ENCODE data around the gene LLPH.

The LLPH gene

DNA sequence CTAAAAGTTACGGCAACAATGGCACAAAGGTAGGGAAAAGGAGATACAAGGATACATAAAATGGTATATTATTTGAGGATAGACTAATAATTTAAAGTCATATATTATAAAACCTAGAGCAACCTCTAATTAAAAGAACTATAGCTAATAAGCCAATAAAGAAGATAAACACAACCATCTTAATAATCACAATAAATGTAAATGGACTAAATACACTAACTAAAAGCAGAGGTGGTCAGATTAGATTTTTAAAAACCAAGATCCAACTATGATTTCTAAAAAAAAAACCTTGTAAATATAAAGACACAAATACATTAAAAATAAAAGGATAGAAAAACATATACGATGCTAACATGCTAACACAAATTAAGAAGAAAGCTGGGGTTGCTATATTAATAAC, 10.7 kb upstream of the LLPH start:
- no peak for DNase-seq

DNA sequence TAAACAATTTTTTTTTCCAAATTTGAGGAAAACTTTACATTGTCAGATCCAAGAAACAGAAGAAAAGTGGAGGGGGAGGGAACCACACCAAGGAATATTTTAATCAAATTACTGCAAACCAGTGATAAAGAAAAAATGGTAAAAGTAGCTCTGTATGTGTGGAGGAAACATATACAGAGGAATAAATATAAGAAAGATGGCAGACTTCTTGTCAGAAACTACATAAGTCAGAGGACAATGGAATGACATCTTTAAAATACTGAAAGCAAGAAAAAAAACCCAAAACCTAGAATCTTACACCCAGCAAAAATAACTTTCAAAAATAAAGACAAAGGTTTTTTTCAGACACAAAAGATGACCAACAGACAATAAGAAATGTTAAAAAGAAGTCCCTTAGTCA, 10.2 kb upstream of the LLPH start:
- DNase-seq = no peak

DNA sequence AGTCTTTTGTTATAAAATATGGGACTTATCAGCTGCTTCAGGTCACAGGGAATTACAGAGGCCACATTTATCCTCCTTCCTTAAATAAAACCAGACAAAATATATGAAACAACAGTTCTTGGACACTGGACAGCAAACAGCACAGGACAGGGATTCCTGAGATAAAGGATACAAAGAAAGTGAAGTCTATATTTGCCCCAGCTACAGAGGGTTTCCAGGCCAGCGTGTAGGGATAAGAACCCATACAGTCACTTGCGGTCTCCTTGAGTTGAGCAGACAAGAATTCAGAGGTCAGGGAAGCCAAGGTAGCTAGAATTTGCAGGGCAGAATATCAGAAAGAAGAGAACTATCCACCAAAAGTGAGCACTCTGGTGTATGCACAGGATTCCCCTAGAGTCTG, 8.8 kb upstream of the LLPH start:
- no peak for DNase-seq

DNA sequence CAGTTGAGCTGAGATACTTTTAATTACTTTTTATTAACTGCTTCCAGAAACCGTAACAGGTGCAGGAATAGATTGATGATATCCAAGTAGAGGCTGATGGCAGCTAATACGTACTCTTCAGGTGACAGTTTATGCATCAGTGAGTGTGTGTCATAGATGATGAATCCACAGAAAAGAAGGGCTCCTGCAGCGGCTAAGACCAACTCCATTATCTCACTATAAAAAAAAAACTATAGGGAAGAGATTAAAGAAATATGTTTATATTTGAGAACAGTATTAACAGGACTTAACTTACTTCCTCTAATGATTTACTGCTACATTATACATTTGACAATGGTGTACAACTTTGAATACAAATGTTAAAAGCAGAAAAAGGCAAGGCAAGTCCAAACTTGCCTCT, 7.4 kb upstream of the LLPH start:
- DNase-seq = no peak

DNA sequence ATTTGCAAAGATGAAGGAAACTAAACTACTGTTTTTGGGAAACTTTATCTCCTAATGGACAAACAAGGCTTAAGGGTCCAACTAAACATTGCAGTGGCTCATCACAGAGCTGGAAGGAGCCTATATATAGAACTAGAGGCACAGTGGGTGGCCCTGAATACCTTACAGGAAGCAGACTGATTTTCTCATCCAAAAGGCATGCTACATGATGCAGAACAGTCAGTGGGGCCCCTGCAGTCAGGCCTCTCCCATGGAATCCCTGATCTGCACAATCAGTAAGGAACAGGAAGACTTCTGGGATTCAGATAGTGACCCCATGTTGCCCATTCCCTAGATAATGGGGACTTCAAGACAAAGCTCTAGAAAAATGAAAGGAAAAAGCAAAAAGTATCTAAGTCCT, 1.9 kb upstream of the LLPH start:
- DNase-seq = no peak

DNA sequence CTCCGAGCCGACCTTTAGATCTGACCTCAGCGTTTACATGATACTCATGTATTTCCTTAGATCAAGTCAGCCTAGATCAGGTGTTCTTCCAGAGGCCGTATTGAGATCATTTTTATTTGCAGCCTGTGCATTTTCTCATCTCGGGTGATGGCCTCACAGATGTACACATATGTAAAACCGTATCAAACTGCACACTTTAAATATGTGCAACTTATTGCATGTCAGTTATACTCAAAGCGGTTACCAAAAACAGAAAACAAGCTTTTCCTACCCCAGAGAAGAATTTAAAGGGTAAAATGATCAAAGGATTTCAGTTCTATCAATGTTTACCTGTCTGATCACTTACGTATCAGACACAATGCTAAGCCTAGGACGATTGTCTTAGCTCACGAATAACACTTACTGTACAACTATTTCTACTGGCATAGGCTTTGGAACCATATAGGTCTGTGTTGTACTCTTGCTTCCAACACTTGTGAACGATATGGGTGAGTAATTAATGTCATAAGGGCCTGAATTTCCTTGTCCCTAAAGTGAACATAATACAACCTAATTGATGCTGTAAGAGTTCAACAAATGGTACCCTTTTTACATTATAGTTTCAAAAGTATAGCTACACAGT, 628 bp upstream of the LLPH start:
- DNase-seq = no peak

DNA sequence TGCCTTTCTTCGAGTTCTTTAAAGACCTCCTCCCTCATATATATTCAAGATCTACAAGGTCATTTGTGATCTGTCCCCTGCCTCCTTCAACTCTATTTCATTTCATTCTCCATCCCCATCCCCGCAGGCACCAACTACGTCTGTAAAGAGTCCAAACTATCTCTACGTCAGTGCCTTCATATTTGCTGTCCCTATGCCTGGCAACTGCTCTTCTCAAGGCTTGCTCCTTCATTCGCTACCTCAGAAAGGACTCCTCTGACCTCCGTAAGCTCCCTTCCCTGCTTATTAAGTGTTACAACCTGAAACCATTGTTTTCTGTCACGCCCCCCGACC, 650 bp downstream of the LLPH start:
- no peak for DNase-seq

DNA sequence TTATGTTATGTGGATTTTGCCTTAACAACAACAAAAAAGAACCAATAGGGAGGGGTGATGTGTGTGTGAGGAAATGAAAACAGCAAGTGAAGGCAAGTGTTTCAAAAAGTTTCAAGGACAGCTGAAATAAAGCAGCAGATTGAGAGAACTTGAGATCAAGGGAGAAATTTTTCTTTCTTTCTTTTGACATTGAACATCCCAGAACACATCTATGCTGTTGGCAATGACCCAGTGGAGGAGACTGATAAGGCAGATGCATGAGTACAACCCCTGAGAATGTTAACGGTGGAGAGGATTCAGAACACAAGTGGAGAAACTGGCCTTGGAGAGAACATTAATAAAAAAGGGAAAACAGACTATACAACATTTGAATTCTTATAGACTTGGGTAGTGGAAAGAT, 2.9 kb downstream of the LLPH start:
- no peak for DNase-seq

DNA sequence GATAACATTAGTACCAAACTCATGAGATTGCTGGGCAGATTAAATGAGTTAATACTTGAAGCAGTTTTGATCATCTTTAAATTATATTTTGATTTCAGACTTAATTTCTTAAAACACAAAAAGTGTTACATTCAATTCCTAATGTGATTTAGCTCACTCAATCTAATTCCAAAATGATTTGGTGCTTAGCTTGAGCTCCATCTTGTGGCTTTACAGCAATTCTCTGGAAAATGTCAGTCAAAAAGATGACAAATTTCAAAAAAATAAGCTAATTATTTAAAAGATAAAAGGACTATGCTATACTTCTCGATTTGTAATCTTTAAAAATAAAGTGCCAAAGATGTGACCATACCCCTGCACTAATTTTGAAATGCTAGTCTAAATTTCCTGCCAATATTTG, 10.1 kb downstream of the LLPH start:
- DNase-seq = no peak

DNA sequence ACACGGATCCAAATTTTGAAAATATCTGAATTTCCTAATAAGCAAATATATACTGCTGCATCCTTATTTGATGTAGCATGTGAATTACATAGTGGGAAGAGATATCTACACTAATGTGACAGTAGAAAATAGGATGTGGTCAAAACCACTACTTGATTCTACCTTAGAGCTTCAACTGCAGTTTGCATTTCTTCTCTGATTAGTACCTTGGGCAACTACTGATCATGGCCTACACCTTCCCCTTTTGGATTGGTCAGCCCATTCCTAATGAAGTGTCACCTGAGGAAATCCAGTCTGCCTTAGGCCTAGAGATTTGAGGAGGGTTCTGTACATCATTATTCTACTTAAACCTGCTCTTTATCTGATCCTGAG, 10.7 kb downstream of the LLPH start:
- DNase-seq = no peak

DNA sequence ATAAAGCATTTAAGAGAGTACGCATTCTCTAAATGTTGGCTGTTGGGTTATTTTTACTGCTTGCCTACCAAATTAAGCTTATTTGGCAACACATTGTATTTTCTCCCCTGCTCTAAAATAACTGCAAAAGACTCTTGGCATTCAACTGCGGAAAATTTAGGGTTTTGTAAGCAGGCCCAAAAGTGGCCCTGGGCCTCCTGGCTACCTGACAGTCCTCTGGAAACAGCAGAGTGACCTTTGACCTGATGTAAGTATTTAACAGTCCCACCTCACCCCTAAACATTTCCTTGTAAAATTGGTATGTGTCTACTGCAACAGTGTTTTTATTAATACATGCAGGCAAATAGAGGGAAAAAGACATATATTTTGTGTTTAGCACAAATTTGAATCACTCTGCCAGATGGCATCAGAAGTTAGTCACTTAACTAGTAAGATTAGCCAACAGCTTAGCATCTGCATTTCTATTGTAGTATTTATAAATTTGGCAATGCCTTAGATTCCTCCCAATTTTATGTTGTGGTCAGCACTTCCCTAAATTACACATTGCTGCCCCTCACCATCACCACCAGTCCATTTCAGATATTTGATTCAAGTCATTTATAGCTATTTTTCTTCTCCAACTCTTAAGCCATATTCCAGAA, 11.2 kb downstream of the LLPH start:
- no peak for DNase-seq

DNA sequence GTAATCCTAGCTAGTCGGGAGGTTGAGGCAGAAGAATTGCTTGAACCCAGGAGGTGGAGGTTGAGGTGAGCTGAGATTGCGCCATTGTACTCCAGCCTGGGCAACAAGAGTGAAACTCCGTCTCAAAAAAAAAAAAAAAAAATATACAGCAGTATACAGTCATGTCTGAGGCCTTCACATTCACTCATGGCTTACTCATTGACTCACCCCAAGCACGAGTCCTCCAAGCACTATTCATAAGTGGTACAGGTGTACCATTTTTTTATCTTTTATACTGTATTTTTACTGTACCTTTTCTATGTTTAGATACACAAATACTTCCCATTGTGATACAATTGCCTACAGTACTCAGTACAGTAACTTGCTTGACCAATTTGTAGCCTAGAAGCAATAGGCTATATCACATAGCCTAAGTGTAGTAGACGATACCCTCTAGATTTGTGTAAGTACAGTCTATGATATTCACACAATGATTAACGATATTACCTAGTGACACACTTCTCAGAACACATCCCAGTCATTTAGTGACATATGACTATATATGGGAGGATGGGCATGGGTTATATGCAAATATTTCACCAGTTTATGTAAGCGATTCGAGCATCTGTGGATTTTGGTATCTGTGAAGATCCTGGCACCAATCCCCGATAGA, 12.2 kb downstream of the LLPH start:
- no peak for DNase-seq

DNA sequence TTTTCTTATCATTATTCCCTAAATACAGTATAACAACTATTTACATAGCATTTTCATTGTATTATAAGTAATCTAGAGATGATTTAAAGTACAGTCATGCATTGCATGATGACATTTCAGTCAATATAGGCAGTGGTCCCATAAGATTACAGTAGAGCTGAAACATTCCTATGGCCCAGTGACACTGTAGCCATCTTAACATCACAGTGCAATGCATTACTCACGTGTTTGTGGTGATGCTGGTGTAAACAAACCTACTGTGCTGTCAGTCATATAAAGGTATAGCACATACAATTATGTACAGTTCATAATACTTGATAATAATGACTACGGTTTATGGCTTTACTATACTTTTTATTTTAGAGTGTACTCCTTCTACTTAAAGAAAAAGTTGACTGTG, 13.3 kb downstream of the LLPH start:
- DNase-seq = no peak

DNA sequence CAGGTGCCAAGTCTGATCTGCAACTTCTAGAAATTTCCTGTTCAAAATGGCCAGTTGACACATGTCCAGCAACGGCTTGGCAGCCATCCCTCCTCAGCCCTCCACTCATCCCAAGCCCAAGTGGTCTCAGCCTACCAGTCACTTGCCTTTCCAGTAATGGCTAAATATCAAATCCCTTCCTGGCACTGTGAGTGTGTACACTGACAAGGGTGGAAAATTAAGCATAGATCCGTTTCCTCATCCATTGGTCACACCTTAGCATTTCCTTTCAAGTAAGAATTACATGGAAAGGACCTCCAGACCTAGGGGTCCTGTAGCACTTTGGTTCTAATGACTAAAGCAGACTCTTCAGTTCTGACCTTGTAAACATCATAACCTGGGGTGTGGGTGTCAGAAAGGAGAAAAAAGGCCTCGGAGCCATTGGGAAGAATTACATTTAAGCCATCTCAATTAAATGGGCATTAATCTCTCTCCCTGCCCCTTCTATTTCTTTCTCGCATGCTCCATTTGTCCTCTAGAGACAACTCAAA, 15.4 kb downstream of the LLPH start:
- no peak for DNase-seq

DNA sequence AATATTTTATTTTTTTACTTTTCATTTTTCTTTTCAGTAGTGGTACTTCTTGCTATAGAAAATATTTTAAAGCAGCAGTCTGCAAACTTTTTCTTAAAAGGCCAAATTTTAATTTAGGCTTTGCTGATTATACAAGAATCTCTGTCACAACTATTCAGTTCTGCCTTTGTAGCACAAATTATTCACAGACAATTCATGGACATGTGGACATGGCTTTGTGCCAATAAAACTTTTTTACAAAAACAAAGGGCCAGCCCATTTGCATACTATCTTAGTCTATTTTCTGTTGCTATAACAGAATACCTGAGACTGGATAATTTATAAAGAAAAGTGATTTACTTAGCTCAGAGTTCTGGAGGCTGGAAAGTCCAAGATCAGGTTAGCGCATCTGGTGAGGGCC, 17.1 kb downstream of the LLPH start:
- no peak for DNase-seq

DNA sequence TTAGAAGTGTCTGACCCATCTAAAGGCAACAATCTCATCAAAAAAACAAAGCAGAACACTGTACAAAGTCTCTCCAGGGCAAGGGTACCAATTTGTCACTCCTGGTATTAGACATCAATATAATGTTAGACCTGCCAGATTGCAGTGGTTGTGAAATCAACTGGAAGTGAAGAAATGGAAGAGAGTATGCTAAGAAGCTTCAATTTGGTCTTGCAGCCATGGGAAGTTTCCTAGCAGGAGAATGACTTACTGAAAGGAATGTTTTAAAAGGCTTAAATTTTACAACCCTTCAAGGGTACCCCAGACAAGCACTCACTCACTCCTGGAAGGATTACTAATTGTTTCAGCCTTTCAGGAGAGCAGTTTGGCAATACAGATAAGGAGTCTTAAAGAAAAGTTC, 18.9 kb downstream of the LLPH start:
- DNase-seq = no peak

DNA sequence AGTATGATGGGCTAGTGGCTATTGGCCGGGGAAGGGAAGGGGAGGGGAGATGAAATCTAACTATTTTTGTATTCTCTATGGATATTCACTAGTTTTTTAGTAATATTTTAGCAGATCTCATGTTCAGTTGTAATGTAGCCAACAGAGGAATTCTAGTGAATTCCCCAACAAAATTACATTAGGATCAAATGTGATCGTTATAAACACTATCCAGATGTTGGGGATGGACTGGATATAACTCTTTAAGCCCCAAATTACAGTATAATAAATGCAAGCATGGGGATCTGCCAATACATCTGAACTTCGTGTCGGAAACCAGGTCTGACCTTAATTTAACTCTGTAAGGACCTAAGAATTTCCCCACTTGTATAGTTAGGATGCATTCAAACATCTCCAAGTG, 21.5 kb downstream of the LLPH start:
- no peak for DNase-seq

DNA sequence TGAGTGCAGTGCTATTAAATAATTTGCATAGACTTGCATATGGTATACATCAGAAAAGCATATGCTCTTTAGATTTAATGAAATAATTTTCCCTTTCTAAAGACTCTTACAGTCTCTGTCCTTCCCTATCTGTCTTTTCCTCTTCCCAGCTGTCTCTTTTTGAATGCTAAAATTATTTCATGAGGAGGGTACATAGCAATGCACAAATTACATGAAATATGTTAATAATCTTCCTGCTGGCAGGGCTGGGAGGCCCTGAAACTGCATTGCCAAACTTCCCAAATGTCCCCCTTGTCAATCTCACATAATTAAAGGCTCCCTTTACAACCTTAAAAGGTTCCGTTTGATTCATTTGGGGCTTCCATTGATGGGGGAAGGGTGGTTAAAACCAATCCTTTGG, 22.2 kb downstream of the LLPH start:
- DNase-seq = no peak

DNA sequence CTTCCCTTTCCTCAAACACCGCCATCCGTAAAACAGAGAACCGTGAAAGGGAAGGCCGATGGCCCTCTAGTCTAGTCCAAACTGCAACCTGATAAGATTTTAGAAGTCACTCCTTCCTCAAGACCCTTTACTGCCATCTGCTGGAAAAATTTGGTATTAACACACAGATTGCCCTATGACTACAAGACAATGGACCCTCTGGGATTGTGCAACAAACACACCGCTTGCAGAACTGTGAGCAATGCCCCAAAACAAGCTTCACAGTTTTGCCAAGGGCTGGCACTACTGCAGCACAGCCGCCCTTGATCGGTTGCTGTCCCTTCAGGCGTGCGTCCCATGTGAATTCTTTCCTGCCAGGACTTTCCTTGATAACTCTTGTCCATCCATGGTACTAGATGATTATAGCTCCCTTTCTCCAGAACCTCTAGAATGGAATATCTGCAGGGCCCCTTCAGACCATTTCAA, 23.1 kb downstream of the LLPH start:
- peak; percentile 56 for DNase-seq

DNA sequence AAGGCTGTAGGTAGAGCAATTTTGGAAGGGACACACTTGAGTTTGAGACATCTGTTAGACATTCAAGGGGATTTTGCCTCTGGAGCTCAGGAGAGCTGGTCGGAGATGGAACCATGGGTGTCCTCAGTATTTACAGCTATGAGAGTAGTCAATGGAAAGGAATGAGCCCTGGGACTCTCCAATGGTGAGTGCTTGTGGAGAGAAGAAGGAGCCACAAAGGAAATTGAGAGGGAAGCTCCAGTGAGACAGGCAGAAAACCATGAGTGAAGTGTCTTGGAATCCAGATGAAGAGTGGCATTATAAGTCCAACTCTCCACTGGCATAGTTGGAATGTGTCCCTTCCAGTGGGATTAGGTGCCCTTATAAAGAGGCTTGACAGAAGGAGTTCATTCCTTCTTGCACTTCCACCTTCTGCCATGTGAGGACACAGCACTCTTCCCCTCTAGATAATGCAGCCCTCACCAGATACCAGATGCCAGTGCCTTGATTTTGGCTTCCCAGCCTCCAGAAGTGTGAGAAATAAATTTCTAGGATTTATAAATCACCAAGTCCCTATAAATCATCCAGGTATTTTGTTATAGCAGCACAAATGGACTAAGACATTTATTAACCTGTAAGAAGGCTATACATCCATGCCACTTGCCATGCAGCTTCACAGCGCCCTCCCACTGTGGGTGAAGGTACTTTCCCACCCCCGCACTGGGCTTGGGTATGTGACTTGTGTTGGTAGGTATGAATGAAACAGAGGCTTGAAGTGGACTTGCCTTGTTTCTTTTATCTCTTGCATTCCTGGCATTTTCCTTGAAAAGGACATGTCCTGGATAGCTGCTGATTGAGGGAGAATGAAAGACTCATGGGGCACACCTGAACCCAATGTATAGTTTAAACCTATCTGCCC, 27.3 kb downstream of the LLPH start:
- no peak for DNase-seq

DNA sequence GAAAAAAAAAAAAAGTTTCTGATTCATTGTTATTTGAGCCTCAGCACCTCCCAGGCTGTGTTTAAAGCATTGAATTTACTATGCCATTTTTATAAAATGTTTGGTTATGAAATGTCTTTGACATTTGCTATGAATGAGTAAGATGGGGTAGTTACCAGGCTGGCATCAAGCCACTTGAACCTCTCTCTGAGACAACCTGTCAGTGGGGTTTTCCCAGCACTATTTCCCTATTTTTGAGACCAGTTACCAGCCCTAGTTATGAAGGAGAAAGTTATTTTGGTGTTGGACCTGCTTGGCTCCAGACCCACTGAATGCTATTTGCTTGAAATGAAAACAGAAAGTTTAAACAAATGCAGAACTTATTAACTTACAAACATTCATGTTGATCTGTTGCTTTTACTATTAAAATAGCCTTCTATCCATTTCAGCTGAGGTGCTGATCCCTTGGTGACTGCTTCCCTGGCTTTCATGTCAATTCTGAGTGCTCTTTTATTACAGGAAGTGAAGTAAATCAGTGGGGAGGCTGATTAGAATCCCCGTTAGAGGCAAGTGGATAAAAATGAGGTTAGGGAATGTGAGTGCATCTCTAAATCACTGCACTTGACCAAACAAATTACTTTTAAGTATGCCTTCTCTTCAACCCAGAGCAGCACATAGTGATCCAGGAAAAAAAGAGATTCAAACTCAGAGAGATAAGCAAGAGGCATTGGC, 37.8 kb downstream of the LLPH start:
- DNase-seq = no peak

DNA sequence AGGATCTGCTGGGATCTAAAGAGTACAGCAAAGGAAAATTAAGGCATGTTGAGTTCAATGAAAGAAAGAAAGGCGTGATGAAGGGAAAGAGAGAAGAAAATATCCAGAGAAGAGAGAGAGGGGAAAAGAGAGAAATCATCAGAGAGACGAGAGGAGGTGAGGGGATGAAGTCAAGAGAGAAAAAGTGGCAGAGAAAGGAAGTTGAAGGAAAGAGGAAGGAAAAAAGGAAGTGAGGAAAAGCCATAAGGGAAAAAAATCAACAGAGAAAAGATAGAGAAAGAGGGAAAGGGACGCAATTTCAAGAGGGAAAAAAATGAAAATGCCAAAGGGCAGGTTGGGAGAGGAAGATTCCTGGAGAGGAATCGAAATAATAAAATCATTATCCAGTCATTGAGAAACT, 40.4 kb downstream of the LLPH start:
- DNase-seq = no peak

DNA sequence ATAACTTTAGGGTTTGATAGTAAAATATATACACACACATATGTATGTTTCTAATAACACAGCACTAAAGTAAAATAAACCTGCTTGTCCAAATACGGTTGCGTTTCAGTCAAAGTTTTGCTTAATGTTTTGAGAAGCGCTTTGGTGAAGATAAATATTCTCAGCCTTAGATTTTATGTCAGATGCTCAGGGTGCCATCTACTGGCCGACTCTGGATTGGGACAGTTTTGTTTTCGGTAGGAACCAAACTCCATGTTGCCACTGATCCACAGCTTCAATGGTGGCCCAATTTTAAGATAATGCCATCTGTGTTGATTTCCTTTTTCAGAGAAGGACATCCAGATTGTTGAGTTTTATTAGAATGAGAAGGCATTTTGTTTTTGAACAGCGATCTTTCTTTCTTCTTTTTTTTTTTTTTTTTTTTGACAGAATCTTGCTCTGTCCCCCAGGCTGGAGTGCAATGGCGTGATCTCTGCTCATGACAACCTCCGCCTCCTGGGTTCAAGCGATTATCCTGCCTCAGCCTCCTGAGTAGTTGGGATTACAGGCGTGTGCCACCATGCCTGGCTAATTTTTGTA, 43.1 kb downstream of the LLPH start:
- peak; percentile 21 for DNase-seq
